Myocyte (in vitro differentiated cells): ENCODE measurements around the gene TSTD2. TPM values are rescaled to one million over a fixed set of nuclear protein-coding genes. Genes with fewer than 3 reads are reported as not detected.
A peak's percentile ranks its signal among the peaks of the same experiment; 100 is the strongest.

ENCODE experiments used
- DNase-seq: peaks from one replicate; pipeline ENCODE4 v3.0.0-alpha.2; 2012; ENCODE audit warnings: low read depth
- total RNA-seq: library from RNA; depleted of rRNA; stranded (reverse); fragments of >200 nt; gene quantifications from 2 replicates; pipeline ENCODE4 v1.2.3, GENCODE V29; 2014

Gene TSTD2
- total RNA-seq, 1 donor from 2014 or later, result 20.5 TPM

DNA sequence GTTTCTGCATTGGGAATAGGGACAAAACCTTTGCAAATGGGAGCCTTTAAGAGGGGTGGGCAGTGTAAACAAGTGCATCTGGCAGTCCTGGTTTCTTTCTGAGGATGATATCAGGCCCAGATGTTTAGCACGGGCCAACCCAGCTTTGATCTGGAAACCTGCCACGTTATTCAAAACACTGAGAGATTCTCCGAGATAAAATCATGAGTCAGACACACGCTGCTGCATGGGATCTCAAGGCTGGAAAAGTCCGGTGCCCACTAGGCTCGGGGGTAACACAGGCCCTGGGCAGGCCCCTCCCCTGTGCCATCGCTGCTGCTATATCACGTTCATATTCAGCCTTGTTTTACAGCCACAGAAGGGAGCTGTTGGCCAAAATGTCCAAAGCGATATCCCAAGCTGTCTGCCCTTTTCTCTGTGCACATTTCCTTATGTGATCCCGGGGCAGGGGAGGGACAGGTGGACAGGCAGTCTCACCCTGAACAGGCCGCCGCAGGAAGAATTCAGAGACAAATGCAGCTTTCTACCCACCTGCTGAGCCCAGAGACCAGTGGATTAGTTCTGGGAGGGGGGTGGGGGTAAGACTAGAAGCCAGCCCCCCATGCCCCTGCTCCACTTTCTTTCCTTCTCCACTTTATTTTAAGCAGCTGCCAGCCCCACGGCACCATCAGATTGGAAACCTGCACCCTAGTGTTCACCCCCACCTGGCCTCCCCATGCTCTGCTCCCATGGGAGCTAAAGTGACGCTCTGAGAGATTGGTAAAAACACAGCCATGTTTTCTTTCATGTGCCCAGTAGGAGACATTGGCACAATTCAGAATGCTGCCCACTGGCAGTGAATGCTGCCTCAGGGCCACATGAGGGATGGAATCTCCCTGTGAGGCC is 68.6 kb downstream of the TSTD2 start:
- peak; percentile 80 for DNase-seq

DNA sequence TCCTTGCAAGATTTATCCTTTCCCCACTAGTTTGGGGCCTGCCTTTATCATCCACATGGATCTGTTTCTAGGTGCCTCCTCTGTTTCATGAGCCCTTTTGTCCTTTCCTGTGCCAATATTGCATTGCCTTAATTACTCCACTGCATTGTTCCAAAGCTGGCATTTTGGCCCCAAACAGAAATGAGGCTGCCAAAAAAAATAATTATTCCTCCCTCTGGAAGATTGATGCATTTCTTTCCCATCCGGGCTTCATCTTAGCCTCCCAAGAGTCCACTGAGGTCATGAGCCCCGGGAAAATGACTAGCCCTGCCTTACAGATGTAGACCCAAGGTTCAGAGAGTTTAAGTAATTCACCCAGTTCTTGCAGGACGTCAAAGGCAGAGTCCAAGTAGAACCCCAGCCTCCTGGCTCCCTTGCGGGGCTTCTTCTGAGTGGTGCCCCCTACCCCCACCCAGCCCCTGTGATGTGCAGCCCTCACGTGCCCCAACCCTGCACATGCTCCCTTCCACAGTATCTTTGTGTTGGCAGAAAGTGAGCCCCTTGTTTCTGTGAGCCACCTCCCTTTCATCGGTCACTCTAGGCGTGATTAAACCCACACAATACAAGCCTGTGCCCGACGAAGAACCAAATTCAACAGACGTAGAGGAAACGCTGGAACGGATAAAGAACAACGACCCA is 69.6 kb downstream of the TSTD2 start:
- DNase-seq, result no peak

DNA sequence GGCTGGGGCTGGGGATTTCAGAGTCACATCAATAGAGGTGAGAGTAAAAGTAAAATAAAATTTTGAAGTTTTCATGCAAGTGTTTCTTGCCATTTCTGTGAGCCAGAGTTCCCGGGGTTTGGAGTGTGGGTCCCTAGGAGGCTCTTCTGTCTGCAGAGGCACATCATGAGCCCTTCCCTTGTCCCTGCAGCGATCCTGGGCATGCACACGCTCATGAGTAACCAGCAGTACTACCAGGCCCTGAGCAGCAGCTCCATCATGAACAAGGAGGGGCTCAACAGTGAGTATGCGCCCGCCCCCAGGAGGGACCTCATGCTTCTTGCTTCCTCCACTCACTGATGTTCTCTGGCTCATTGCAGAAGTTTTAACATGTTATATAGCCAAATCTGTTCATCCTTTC is 70.6 kb downstream of the TSTD2 start:
- no peak for DNase-seq

DNA sequence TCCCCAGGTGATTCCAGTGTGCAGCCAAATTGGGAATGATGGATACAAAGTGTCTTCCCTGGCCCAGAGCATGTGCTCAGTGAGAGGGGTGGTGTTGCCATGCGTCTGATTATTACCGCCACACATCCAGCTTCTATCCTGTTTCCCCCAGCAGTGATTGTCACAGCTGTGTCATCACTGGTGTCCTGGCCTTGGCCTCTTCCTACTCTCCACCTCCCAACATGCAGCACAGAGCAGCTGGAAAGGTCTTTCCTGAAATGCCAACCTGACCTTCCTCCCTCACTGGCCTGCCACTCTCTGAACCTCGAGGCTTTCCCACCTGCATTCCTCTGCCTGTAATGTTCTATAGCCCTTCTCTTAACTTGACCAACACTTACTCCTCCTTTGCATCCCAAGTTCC is 71.7 kb downstream of the TSTD2 start:
- no peak for DNase-seq

DNA sequence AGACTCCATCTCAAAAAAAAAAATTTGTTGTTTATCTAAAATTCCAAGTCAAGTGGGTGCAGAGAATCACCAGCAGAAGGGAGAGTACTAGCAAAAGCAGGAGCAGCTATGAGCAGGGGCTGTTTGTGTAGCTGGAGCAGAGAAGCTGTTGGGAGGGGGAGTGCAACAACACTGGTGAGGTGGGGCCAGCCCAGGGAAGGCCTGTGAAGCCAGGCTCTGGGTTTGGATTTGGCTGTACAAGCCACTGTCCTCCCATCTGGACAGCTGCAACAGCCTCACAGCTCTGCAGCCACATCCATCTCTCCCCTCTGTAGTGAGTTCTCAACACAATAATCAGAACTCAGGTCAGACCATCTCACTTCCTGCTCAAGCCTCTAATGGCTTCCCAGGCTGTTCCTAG is 72.3 kb downstream of the TSTD2 start:
- DNase-seq, result peak; percentile 58

DNA sequence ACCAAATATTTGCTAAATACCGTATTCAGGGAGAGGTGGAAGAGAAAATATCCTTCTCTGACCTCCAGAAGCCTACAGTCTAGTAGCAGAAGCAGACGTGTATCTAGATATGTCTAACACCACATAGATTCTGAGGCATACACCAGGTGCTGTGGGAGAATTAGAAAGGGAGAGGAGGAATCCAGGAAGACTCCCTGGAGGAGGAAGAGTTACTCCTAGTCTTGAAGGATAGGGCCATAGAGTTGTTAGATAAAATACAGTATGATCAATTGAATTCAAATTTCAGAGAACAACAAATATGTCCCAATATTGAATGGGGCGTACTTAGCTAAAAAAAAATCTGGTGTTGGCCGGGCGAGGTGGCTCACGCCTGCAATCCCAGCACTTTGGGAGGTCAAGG is 73.0 kb downstream of the TSTD2 start:
- no peak for DNase-seq

DNA sequence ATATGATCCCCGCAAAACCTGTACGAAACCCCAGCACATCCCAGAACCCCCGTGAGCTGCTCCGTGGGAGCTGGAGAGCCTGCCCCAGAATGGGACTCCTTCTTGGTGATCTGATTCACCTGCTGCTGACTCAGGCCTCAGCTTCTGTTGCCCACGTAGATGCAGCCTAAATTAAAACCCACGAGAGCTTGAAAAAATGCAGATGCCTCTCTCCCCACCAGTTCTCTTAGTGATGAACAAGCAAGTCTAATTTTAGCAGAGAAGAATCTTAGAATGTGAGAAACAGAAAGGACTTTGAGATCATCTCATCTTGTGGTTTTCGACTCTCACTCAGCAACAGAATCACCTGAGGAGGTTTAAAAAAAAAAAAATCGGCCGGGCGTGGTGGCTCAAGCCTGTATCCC is 74.1 kb downstream of the TSTD2 start:
- peak; percentile 85 for DNase-seq

DNA sequence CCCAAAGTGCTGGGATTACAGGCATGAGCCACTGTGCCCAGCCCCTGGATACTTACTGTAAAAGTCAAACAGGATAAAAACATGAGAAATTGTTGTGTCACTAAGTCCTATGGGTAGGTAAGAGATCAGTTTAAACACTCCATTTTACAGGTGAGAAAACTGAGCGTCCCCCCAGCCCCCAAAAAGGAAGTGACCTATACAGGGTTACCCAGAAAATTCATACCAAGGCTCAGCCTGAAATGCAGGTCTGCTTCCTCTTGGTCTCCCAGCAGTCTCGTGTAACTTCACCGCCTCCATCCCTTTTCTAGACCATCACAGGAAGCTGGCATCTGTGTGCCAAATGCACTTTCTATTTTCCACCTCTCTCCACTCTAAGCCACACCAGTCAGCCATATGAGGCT is 74.5 kb downstream of the TSTD2 start:
- DNase-seq, result no peak

DNA sequence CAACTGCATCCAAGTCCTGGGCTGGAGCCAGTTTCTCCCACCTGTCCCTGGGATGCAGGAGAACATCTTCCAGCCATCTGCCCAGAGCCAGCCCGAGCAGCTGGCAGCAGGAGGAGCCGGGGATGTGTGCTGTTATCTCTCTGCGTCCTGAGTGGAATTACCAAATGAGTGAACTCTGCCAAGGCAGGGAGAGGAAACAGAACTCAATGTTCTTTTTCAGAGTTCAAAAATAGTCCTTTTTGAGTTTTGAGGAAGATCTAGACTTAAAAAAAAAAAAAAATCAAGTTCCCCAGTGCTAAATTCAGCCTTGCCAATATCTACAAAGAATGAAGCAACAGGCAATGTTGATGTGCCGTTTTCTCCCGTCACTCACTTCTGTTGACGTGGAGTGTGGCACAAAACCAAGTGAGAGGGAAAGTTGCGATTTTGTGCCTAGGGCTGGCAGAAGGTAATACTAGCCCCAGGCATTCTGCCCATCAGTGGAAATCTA is 75.5 kb downstream of the TSTD2 start:
- peak; percentile 34 for DNase-seq

DNA sequence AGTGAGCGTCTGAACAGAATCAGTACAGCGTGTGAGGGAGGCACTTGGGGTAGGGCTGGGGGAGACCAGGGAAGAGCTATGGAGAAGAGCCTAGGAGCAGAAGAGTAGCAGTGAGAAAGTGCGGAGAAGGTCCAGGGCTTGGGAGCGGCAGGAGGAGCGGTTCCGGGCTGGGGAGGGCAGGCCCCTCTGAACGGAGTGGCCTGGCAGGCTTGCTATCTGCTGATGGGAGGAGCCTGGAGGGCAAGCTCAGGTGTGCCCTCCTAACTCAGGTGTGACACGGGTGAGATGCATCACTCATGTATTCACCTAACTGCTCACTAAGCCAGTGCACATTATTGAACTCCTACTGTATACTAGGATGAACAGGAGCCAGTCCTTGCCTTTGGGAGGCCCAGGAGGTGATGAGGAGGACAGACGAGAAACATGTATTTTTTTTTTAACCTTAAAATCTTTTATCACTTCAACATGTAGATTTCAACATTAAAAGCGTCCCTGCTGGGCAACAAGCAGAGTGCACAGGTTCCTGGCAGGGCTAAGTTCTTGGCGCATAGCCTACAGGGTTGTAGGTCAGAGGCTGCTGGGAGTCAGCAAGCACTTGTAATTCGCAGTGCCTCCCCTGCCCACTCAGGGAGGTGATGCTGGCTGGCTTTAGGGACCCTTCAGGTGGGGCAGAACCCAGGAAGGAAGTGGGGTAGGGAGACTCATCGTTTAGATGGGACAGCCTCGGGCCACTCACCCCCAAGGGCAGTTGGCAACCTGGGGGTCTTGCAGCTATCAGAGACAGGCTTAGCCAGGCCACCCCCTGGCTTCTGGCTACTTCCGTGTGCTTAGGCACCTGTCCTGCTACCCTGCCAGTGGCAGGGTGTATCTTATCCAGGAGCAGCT is 76.2 kb downstream of the TSTD2 start:
- no peak for DNase-seq

DNA sequence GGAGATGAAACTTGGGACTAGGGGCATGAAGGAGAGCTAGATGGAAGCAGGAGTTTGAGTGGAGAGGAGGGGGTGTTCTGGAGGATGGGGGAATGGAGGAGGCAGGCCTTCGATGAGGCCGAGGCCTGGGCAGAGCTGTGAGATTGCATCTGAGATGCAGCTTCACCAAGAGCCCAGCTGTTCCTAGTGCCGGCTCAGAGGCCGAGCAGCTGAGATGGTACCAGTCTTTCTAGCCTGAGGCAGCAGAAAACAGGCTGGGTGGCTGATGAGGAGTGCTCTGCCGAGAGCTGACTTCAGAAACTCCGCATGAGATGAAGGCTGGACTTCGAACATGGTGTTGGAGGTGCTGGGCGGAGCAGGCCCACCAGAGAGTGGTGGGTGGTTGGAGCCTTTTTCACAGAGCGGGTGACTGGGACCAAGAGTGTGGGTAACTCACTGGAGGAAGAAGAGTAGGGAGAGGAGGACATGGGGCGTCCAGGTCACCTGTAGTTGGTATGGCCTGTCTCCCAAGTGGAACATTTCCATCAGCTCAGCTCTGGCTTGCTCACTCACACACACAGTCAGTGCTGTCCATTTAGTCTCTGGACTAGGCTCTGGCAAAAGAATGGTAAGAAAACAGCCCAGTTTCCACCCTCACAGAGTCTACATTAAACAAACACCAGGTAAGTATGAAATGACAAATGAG is 77.0 kb downstream of the TSTD2 start:
- DNase-seq, result peak; percentile 54

DNA sequence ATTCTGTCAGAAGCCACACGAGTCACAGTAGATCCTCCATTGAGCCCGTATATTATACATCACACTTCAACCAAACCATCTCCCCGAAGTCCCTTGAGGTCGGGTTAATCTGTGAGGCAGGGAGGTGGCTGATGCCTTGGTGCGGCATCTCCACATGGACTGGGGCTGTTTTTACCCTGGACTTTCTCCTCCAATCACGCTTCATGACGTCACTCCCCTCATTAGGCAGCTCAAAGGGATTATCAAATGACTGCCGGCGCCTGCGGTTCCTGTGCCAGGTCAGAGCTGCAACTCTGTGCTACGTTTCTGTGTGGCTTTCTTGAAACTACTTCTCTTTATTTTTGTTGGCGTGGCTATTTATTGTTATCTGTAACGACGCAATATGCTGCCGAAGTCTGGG is 78.0 kb downstream of the TSTD2 start:
- DNase-seq, result no peak

DNA sequence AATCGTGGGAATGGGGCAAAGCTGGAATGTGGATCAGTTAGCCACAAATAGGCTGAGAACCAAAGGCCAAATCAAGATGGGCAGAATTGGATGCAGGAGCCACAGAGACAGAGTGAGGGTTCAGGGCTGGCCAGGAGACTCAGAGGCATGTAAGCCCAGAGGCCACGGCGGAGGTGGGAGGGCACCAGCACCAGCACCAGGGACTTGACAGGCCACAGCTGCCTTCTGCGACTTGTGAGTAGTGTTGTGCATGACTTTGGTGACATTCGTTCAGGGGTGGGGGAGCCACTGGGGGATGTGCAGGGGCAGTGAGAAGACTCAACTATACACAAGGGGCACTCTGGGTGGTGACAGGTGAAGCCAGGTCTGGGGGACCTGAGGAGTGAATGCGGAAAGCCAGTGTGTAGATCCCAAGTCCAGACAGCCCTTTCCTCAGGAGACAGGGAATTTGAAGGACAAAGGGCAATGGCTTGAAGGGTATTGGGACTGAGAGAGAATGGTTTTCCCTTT is 78.5 kb downstream of the TSTD2 start:
- no peak for DNase-seq

DNA sequence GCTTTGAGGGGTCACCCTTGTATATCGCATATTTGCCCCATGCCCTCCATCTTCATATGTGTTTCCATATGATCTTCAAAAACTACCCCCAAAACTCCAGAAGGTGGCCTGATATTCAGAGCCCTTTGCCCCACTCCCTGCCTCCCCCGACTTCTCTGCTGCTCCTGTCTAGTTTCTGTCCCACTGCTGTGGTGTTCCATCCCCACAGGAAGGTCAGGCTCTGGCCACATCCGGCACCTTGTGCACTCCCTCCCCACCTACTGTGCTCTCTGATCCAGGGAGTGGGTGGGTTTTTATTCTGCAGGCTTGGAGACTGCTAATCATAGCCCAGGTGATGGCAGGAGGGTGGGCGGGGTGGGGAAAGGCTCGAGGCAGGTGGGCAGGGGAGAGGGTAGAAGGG is 79.3 kb downstream of the TSTD2 start:
- DNase-seq, result no peak

DNA sequence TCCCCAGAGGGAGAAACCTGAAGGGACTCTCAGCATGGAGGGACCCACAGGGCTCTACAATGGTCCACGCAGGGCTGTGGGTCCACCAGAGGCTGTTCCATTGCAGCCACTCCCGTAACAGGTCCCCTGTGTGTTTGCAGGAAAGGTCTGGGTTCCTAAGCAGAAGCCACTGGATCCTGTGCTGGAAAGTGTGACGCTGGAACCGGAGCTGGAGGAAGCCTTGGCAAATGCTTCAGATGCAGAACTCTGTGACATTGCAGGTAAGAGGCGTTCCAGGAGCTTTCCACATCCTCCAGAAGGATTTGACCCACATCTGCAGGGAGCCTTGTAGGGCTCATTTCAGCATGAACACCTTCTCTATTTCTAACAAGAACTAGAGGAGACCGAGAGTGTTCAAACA is 80.0 kb downstream of the TSTD2 start:
- DNase-seq, result no peak

DNA sequence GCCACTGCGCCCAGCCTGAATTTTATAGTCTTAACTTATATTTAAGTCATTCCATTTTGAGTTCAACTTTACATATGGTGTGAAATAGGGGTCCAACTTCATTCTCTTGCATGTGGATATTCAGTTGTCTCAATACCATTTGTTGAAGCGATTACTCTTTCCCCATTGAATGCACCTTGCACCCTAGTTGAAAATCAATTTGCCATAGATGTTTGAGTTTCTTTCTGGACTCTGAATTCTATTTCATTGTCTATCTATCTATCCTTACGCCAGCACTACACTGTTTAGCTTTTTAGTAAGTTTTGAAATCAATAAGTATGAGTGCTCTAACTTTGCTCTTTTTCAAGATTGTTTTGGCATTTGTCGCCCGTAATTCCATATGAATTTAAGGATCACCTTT is 81.9 kb downstream of the TSTD2 start:
- no peak for DNase-seq

DNA sequence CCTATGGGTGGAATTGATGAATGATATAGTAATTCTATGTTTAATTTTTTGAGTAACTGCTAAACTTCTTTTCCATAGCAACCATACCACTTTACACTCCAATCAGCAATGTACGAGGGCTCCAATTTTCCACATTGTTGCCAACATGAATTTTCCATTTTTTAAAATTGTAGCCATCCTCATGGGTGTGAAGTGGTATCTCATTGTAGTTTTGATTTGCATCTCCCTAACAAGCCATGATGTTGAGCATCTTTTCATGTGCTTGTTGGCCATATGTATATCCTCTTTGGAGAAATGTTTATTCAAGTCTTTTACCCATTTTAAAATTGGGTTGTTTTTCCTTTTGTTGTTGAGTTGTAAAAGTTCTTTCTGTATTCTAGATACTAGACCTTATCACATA is 82.8 kb downstream of the TSTD2 start:
- DNase-seq, result no peak
